Measurements from ENCODE around the gene SEBOX.
"Not testable (repeated sequence)": the region's sequence is repeated elsewhere in the genome, so short reads cannot be mapped to it uniquely, and the experiment has no call there.

SEBOX gene

GRCh38 chr17:28343491-28343932 lies 21.5 kb downstream of the SEBOX start:
- no peak for TF ChIP-seq CTCF (IDR thresholded peaks at IDR 0.05; ENCODE audit: insufficient read depth, low read depth, low read length, missing control alignments)
- DNase-seq (ENCODE audit: low read depth), result peak; percentile 55
- no peak overlapping the region for H3K4me3 ChIP-seq (ENCODE audit: low read length)

GRCh38 chr17:28342313-28342712 lies 22.7 kb downstream of the SEBOX start:
- TF ChIP-seq CTCF (IDR thresholded peaks at IDR 0.05; ENCODE audit: insufficient read depth, low read depth, low read length, missing control alignments), result no peak
- no peak overlapping the region for H3K4me3 ChIP-seq (ENCODE audit: low read length)

GRCh38 chr17:28341516-28341915 lies 23.5 kb downstream of the SEBOX start:
- no peak for DNase-seq (ENCODE audit: low read depth)
- H3K4me3 ChIP-seq (ENCODE audit: low read length), result no peak overlapping the region
- no peak for TF ChIP-seq CTCF (IDR thresholded peaks at IDR 0.05; ENCODE audit: insufficient read depth, low read depth, low read length, missing control alignments)

More at GRCh38 chr17:28342313-28342712, 22.7 kb downstream of the SEBOX start:
- no peak for DNase-seq (ENCODE audit: low read depth)

GRCh38 chr17:28340374-28340773 lies 24.6 kb downstream of the SEBOX start:
- TF ChIP-seq CTCF (IDR thresholded peaks at IDR 0.05; ENCODE audit: insufficient read depth, low read depth, low read length, missing control alignments), result no peak
- no peak overlapping the region for H3K4me3 ChIP-seq (ENCODE audit: low read length)
- DNase-seq (ENCODE audit: low read depth), result no peak

- no peak for TF ChIP-seq CTCF (IDR thresholded peaks at IDR 0.05; ENCODE audit: insufficient read depth, low read depth, low read length, missing control alignments)
- H3K4me3 ChIP-seq (ENCODE audit: low read length), result no peak overlapping the region
- no peak for DNase-seq (ENCODE audit: low read depth)
Observed at GRCh38 chr17:28339431-28339830, 25.6 kb downstream of the SEBOX start.

- DNase-seq (ENCODE audit: low read depth), result peak; percentile 44
- not testable (repeated sequence) for H3K4me3 ChIP-seq (ENCODE audit: low read length)
Observed at GRCh38 chr17:28338769-28339212, 26.2 kb downstream of the SEBOX start.

GRCh38 chr17:28338056-28338768 lies 26.8 kb downstream of the SEBOX start:
- H3K4me3 ChIP-seq (ENCODE audit: low read length), result no peak overlapping the region
- TF ChIP-seq CTCF (IDR thresholded peaks at IDR 0.05; ENCODE audit: insufficient read depth, low read depth, low read length, missing control alignments), result no peak
- DNase-seq (ENCODE audit: low read depth), result no peak
